ENCODE results near the gene TTC24. TPM values are rescaled to one million over a fixed set of nuclear protein-coding genes. Genes with fewer than 3 reads are reported as not detected.

Gene TTC24
- total and polyA plus RNA-seq, 2 experiments from 2014 or later: not detected

DNA sequence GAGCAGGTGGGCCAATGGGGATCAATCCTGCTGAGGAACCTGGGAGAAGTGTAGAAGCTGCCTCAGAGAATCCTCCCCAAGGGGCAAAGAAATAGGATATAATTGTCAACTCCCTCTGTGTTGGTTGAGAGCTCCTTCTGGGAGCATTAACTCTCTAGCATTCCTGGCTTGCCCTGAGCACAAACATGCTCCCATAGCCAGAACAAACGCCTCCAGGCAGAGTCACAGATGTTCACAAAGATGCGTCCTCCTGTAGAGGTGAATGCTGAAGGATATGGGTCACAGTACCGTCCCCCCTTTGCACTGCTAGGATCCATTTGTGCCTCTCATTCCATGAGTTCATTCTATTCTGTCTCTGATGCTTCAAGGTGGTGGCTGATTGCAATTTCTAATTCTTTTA lies 52.8 kb downstream of the TTC24 start (continued):
- TF ChIP-seq, protein P1, sequence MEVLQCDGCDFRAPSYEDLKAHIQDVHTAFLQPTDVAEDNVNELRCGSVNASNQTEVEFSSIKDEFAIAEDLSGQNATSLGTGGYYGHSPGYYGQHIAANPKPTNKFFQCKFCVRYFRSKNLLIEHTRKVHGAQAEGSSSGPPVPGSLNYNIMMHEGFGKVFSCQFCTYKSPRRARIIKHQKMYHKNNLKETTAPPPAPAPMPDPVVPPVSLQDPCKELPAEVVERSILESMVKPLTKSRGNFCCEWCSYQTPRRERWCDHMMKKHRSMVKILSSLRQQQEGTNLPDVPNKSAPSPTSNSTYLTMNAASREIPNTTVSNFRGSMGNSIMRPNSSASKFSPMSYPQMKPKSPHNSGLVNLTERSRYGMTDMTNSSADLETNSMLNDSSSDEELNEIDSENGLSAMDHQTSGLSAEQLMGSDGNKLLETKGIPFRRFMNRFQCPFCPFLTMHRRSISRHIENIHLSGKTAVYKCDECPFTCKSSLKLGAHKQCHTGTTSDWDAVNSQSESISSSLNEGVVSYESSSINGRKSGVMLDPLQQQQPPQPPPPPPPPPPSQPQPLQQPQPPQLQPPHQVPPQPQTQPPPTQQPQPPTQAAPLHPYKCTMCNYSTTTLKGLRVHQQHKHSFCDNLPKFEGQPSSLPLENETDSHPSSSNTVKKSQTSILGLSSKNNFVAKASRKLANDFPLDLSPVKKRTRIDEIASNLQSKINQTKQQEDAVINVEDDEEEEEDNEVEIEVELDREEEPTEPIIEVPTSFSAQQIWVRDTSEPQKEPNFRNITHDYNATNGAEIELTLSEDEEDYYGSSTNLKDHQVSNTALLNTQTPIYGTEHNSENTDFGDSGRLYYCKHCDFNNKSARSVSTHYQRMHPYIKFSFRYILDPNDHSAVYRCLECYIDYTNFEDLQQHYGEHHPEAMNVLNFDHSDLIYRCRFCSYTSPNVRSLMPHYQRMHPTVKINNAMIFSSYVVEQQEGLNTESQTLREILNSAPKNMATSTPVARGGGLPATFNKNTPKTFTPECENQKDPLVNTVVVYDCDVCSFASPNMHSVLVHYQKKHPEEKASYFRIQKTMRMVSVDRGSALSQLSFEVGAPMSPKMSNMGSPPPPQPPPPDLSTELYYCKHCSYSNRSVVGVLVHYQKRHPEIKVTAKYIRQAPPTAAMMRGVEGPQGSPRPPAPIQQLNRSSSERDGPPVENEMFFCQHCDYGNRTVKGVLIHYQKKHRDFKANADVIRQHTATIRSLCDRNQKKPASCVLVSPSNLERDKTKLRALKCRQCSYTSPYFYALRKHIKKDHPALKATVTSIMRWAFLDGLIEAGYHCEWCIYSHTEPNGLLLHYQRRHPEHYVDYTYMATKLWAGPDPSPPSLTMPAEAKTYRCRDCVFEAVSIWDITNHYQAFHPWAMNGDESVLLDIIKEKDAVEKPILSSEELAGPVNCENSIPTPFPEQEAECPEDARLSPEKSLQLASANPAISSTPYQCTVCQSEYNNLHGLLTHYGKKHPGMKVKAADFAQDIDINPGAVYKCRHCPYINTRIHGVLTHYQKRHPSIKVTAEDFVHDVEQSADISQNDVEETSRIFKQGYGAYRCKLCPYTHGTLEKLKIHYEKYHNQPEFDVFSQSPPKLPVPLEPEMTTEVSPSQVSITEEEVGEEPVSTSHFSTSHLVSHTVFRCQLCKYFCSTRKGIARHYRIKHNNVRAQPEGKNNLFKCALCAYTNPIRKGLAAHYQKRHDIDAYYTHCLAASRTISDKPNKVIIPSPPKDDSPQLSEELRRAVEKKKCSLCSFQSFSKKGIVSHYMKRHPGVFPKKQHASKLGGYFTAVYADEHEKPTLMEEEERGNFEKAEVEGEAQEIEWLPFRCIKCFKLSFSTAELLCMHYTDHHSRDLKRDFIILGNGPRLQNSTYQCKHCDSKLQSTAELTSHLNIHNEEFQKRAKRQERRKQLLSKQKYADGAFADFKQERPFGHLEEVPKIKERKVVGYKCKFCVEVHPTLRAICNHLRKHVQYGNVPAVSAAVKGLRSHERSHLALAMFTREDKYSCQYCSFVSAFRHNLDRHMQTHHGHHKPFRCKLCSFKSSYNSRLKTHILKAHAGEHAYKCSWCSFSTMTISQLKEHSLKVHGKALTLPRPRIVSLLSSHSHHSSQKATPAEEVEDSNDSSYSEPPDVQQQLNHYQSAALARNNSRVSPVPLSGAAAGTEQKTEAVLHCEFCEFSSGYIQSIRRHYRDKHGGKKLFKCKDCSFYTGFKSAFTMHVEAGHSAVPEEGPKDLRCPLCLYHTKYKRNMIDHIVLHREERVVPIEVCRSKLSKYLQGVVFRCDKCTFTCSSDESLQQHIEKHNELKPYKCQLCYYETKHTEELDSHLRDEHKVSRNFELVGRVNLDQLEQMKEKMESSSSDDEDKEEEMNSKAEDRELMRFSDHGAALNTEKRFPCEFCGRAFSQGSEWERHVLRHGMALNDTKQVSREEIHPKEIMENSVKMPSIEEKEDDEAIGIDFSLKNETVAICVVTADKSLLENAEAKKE (CRISPR knock-in tag; IDR thresholded peaks at IDR 0.05): no peak
- TF ChIP-seq STAT1 (IDR thresholded peaks at IDR 0.05; ENCODE audit: unreplicated experiment) (no peak), EZH2phosphoT487 (IDR thresholded peaks at IDR 0.05; ENCODE audit: unreplicated experiment) (no peak), ZNF114 (CRISPR knock-in tag; IDR thresholded peaks at IDR 0.05) (no peak), POLR2AphosphoS5 (IDR thresholded peaks at IDR 0.05; ENCODE audit: low read depth) (no peak)
- TF ChIP-seq, protein P2, sequence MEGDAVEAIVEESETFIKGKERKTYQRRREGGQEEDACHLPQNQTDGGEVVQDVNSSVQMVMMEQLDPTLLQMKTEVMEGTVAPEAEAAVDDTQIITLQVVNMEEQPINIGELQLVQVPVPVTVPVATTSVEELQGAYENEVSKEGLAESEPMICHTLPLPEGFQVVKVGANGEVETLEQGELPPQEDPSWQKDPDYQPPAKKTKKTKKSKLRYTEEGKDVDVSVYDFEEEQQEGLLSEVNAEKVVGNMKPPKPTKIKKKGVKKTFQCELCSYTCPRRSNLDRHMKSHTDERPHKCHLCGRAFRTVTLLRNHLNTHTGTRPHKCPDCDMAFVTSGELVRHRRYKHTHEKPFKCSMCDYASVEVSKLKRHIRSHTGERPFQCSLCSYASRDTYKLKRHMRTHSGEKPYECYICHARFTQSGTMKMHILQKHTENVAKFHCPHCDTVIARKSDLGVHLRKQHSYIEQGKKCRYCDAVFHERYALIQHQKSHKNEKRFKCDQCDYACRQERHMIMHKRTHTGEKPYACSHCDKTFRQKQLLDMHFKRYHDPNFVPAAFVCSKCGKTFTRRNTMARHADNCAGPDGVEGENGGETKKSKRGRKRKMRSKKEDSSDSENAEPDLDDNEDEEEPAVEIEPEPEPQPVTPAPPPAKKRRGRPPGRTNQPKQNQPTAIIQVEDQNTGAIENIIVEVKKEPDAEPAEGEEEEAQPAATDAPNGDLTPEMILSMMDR (conservative IDR thresholded peaks at IDR 0.05; ENCODE audit: low read depth in 2 of 2): no peak
- TF ChIP-seq, protein P3, sequence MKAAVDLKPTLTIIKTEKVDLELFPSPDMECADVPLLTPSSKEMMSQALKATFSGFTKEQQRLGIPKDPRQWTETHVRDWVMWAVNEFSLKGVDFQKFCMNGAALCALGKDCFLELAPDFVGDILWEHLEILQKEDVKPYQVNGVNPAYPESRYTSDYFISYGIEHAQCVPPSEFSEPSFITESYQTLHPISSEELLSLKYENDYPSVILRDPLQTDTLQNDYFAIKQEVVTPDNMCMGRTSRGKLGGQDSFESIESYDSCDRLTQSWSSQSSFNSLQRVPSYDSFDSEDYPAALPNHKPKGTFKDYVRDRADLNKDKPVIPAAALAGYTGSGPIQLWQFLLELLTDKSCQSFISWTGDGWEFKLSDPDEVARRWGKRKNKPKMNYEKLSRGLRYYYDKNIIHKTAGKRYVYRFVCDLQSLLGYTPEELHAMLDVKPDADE (IDR thresholded peaks at IDR 0.05): no peak

Other genes with a start within 250 kb of the TTC24 start
- gene CCT3, start 241.4 kb upstream of the TTC24 start, total RNA-seq (2014; rRNA removed; shearing (Covaris generic)): 526 and 618 TPM in 2 replicates
- gene CCT3, start 241.4 kb upstream of the TTC24 start, polyA plus RNA-seq (2016; fragmentation: Nextera tagmentation; extraction: Ambion mirVana): 405 and 410 TPM in 2 replicates
- 0.66 and 2.5 TPM in 2 replicates for gene TSACC, start 241.2 kb upstream of the TTC24 start, total RNA-seq (2014; rRNA removed; shearing (Covaris generic))
- gene TSACC, start 241.2 kb upstream of the TTC24 start, polyA plus RNA-seq (2016; fragmentation: Nextera tagmentation; extraction: Ambion mirVana): 9.3 and 9.8 TPM in 2 replicates
- gene RHBG, start 210.5 kb upstream of the TTC24 start, total RNA-seq (2014; rRNA removed; shearing (Covaris generic)): 1.6 and 1.7 TPM in 2 replicates
- gene RHBG, start 210.5 kb upstream of the TTC24 start, polyA plus RNA-seq (2016; fragmentation: Nextera tagmentation; extraction: Ambion mirVana): 1.2 and 2.1 TPM in 2 replicates
- 9.7 and 15.5 TPM in 2 replicates for gene MEF2D, start 78.9 kb upstream of the TTC24 start, total RNA-seq (2014; rRNA removed; shearing (Covaris generic))
- 10.4 and 10.6 TPM in 2 replicates for gene MEF2D, start 78.9 kb upstream of the TTC24 start, polyA plus RNA-seq (2016; fragmentation: Nextera tagmentation; extraction: Ambion mirVana)
- 25.7 and 31.8 TPM in 2 replicates for gene IQGAP3, start 7.2 kb upstream of the TTC24 start, total RNA-seq (2014; rRNA removed; shearing (Covaris generic))
- gene IQGAP3, start 7.2 kb upstream of the TTC24 start, polyA plus RNA-seq (2016; fragmentation: Nextera tagmentation; extraction: Ambion mirVana): 11.9 and 12.8 TPM in 2 replicates
- gene NAXE, start 12.1 kb downstream of the TTC24 start, total RNA-seq (2014; rRNA removed; shearing (Covaris generic)): 62.6 and 87.5 TPM in 2 replicates
- 82.1 and 83.1 TPM in 2 replicates for gene NAXE, start 12.1 kb downstream of the TTC24 start, polyA plus RNA-seq (2016; fragmentation: Nextera tagmentation; extraction: Ambion mirVana)
- gene GPATCH4, start 21.8 kb downstream of the TTC24 start, total RNA-seq (2014; rRNA removed; shearing (Covaris generic)): 58.9 and 95.7 TPM in 2 replicates
- gene GPATCH4, start 21.8 kb downstream of the TTC24 start, polyA plus RNA-seq (2016; fragmentation: Nextera tagmentation; extraction: Ambion mirVana): 174 and 187 TPM in 2 replicates
- gene HAPLN2, start 39.7 kb downstream of the TTC24 start, total RNA-seq (2014; rRNA removed; shearing (Covaris generic)): not detected in 2 replicates
- gene HAPLN2, start 39.7 kb downstream of the TTC24 start, polyA plus RNA-seq (2016; fragmentation: Nextera tagmentation; extraction: Ambion mirVana): 0.53 TPM in 1 of 2 replicates, not detected in the other
- 5.5 and 8.0 TPM in 2 replicates for gene BCAN, start 62.4 kb downstream of the TTC24 start, total RNA-seq (2014; rRNA removed; shearing (Covaris generic))
- gene BCAN, start 62.4 kb downstream of the TTC24 start, polyA plus RNA-seq (2016; fragmentation: Nextera tagmentation; extraction: Ambion mirVana): 2.3 and 3.6 TPM in 2 replicates
- 85.3 and 95.9 TPM in 2 replicates for gene NES, start 97.7 kb downstream of the TTC24 start, total RNA-seq (2014; rRNA removed; shearing (Covaris generic))
- gene NES, start 97.7 kb downstream of the TTC24 start, polyA plus RNA-seq (2016; fragmentation: Nextera tagmentation; extraction: Ambion mirVana): 25.0 and 27.5 TPM in 2 replicates
- gene CRABP2, start 125.9 kb downstream of the TTC24 start, total RNA-seq (2014; rRNA removed; shearing (Covaris generic)): 35.1 and 45.9 TPM in 2 replicates
- 137 and 138 TPM in 2 replicates for gene CRABP2, start 125.9 kb downstream of the TTC24 start, polyA plus RNA-seq (2016; fragmentation: Nextera tagmentation; extraction: Ambion mirVana)
- 12.9 and 18.3 TPM in 2 replicates for gene METTL25B, start 148.7 kb downstream of the TTC24 start, total RNA-seq (2014; rRNA removed; shearing (Covaris generic))
- gene METTL25B, start 148.7 kb downstream of the TTC24 start, polyA plus RNA-seq (2016; fragmentation: Nextera tagmentation; extraction: Ambion mirVana): 18.1 and 21.1 TPM in 2 replicates
- gene ISG20L2, start 149.0 kb downstream of the TTC24 start, total RNA-seq (2014; rRNA removed; shearing (Covaris generic)): 34.9 and 50.9 TPM in 2 replicates
- 22.2 and 23.1 TPM in 2 replicates for gene ISG20L2, start 149.0 kb downstream of the TTC24 start, polyA plus RNA-seq (2016; fragmentation: Nextera tagmentation; extraction: Ambion mirVana)
- gene MRPL24, start 161.4 kb downstream of the TTC24 start, total RNA-seq (2014; rRNA removed; shearing (Covaris generic)): 18.8 and 23.8 TPM in 2 replicates
- gene MRPL24, start 161.4 kb downstream of the TTC24 start, polyA plus RNA-seq (2016; fragmentation: Nextera tagmentation; extraction: Ambion mirVana): 45.7 and 52.4 TPM in 2 replicates
- 230 and 251 TPM in 2 replicates for gene HDGF, start 172.0 kb downstream of the TTC24 start, total RNA-seq (2014; rRNA removed; shearing (Covaris generic))
- gene HDGF, start 172.0 kb downstream of the TTC24 start, polyA plus RNA-seq (2016; fragmentation: Nextera tagmentation; extraction: Ambion mirVana): 106 and 126 TPM in 2 replicates
- 58.6 and 72.9 TPM in 2 replicates for gene PRCC, start 187.8 kb downstream of the TTC24 start, total RNA-seq (2014; rRNA removed; shearing (Covaris generic))
- gene PRCC, start 187.8 kb downstream of the TTC24 start, polyA plus RNA-seq (2016; fragmentation: Nextera tagmentation; extraction: Ambion mirVana): 65.3 and 66.2 TPM in 2 replicates
- gene SH2D2A, start 237.1 kb downstream of the TTC24 start, total RNA-seq (2014; rRNA removed; shearing (Covaris generic)): 3.4 and 11.5 TPM in 2 replicates
- gene SH2D2A, start 237.1 kb downstream of the TTC24 start, polyA plus RNA-seq (2016; fragmentation: Nextera tagmentation; extraction: Ambion mirVana): 4.6 and 5.5 TPM in 2 replicates